Raji (cell line): Measurements from ENCODE around the gene MSMB.

Source experiments
- POLR2A ChIP-seq: IDR thresholded peaks from 2 replicates; pipeline ENCODE4 v1.6.1; 2011; ENCODE audit warnings: low read depth, low read length, control low read depth; ENCODE audit not compliant: insufficient read depth

MSMB gene

GRCh38 chr10:46046261-46046660 is at the start of gene MSMB:
Gene MSMB (minus strand): TSS chr10:46046269. CDS start chr10:46046237, 32 bp downstream.
- TF ChIP-seq POLR2A = no peak

- TF ChIP-seq POLR2A = no peak
Measured at GRCh38 chr10:46094931-46095750, 49.1 kb upstream of the MSMB start.

- no peak for TF ChIP-seq POLR2A
Measured at GRCh38 chr10:46094197-46094500, 48.1 kb upstream of the MSMB start.

GRCh38 chr10:46092524-46093081 is 46.5 kb upstream of the MSMB start:
- TF ChIP-seq POLR2A = no peak

- no peak for TF ChIP-seq POLR2A
Measured at GRCh38 chr10:46091828-46092523, 45.9 kb upstream of the MSMB start.

- TF ChIP-seq POLR2A = no peak
Measured at GRCh38 chr10:46091080-46091827, 45.2 kb upstream of the MSMB start.

DNA sequence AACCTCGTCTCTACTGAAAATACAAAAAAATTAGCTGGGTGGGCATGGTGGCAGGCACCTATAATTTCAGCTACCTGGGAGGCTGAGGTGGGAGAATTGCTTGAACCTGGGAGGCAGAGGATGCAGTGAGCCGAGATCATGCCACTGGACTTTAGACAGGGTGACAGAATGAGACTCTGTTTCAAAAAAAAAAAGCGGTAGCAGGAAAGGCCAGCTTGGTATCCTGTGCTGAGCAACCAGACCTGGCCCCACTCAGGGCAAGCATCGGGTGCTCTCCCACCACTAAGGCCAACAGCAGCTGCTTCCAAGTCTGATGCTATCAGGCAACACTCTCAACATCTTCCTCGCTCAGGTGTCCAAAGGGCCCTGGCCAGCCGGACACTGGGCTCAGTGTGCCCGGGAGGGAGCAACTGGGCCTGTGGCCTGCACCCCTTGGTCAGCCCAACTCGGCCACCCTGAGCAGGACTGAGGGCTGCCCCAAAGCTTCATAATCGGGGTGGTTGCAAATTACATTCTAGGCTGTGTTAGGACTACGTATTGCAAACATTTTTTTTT is 44.3 kb upstream of the MSMB start:
- no peak for TF ChIP-seq POLR2A

DNA sequence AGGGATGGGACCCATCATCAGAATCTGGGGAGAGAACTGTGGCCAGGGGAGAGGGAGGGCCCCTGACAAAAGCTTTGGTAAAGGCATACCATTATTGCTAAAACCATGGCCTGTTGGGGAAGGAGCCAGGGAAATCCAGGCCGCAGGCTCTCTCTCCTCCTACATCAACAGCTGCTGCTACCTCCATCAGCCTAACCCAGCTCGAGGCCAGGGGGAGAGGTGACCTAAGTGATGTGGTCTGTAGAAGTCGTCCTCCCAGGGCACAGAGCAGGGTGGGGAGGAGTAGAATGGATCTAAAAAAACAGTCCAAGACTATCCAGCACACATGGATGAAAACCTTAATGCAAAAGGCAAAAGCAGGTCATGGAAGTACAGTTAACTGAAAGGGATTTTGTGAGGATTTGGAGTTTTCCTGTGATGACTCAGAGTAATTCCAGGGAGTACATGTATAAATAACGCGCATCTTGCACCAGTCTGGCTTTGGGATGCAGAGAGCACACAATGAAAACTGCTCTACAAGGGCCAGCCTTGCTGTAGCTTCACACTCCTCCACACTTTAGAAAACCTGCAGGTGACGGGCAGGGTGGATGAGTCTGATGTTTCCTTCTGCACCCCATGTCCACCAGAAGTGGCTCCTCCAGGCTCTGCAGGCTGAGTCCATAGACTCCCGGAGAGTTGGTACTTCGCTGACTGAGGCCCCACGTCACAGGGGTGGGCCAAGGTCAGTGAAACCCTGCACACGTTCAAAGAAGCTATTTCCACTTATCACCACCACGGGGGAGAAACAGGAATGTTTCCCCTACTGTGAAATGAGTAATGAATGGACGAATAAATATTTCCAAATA is 38.5 kb upstream of the MSMB start:
- TF ChIP-seq POLR2A = no peak

DNA sequence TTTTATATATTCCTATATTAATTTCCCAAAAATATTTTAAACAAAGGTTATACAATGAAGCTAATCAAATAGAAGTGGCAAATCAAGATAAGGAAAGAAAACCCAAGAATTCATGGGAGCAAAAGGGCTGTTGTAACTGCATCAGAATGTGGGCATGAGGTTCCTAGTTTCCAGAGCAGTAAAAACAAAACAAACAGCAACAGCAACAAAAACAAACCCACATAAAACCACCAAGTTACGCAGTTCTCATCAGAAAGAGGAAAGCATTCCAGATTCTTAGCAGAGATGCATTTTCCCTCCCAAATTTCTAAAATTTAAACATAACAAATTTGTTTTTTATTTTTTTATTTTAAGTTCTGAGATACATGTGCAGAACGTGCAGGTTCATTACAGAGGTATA is 34.8 kb upstream of the MSMB start:
- no peak for TF ChIP-seq POLR2A

DNA sequence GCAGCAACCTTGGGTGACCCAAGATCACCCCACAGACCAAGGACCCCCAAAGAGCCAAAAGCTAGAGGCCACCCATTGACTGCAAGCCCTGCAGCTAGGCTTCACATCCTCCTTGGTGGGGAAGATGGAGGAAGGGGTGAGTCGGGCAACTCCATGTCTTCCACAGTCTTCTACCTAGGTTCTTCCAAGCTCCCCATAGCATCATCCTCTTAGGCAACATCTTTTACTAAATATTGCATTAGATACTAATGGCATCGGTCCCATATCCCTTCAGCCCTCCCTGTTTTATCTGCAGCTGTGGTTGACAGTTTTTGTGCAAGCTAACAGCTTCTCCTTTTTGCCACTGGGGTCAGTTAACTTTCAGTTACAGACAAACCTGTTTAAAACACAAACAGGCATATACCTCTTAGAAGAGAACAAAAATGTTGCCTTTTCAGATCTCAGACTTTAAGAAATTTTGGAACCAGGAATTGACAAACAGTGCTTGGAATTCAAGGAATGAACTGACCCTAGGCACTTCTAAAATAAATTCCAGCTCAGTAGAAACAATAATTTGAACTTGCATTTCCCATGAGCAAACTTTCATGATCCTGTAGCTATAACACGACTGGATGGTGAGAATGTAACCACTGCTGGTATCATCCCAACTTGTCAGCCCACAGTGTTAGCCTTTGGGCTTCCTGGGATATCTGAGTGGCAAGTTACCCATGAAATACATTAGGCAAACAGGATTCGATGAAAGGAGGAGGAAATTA is 33.9 kb upstream of the MSMB start:
- no peak for TF ChIP-seq POLR2A

GRCh38 chr10:46077731-46078413 is 31.8 kb upstream of the MSMB start:
- TF ChIP-seq POLR2A = no peak

DNA sequence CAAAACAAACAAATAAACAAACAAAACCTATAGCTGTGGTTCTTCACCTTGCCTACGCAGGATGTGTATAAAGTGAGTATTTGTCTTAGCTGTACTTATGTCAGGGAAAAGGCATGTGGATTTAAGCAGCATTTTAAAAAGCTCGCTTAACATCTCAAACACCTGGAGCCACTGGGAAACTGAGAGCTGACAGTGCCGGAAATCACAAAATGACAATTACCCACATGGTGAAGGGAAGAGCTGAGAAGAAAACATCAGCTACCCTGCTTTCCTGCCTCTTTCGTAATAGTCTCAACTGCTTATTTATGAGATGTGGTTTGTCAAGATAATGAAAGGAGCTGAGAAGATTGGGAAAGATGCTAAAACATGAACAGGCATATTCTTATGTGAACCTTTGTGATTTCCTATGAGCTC is 31.1 kb upstream of the MSMB start:
- TF ChIP-seq POLR2A = no peak

- no peak for TF ChIP-seq POLR2A
Measured at GRCh38 chr10:46075869-46076268, 29.8 kb upstream of the MSMB start.
